Stimulated activated CD8-positive, alpha-beta memory T cell treated with anti-CD3 and anti-CD28 coated beads, Interleukin-12 subunit alpha, Interleukin-12 subunit beta, amount 100 ng/mL, for 24 hours (primary cell): ENCODE results near the gene MEAF6.
"Not testable (repeated sequence)": the region's sequence is repeated elsewhere in the genome, so short reads cannot be mapped to it uniquely, and the experiment has no call there.

ENCODE experiments used
- DNase-seq: peaks from one replicate; pipeline ENCODE4 v3.0.0-alpha.2; 2020; ENCODE audit errors: extremely low read depth

The MEAF6 gene

GRCh38 chr1:37514350-37515184 lies at the start of gene MEAF6:
MEAF6 (minus strand) TSS chr1:37514766; CDS start chr1:37514746, 20 bp downstream.
- DNase-seq, result peak; percentile 57

GRCh38 chr1:37562984-37563383 lies 48.4 kb upstream of the MEAF6 start:
- no peak for DNase-seq

- no peak for DNase-seq
Observed at GRCh38 chr1:37561133-37562132, 46.9 kb upstream of the MEAF6 start.

GRCh38 chr1:37560401-37561132 lies 46.0 kb upstream of the MEAF6 start:
- no peak for DNase-seq

GRCh38 chr1:37559957-37560379 lies 45.4 kb upstream of the MEAF6 start:
- not testable (repeated sequence) for DNase-seq

- DNase-seq, result no peak
Observed at GRCh38 chr1:37559080-37559479, 44.5 kb upstream of the MEAF6 start.

- DNase-seq, result no peak
Observed at GRCh38 chr1:37558411-37558810, 43.8 kb upstream of the MEAF6 start.

GRCh38 chr1:37557402-37557801 lies 42.8 kb upstream of the MEAF6 start:
- no peak for DNase-seq

GRCh38 chr1:37556712-37557196 lies 42.2 kb upstream of the MEAF6 start, which contains the start of gene DNALI1:
DNALI1 (plus strand) TSS chr1:37556940; CDS start chr1:37556995, 55 bp downstream.
- no peak for DNase-seq

- DNase-seq, result peak; percentile 73
Observed at GRCh38 chr1:37553927-37554808, 39.6 kb upstream of the MEAF6 start, which contains the start of gene SNIP1. SNIP1 (minus strand) TSS chr1:37554293; CDS start chr1:37554229, 64 bp downstream.

- DNase-seq, result no peak
Observed at GRCh38 chr1:37553598-37553926, 39.0 kb upstream of the MEAF6 start.

GRCh38 chr1:37549341-37549740 lies 34.8 kb upstream of the MEAF6 start:
- no peak for DNase-seq

- DNase-seq, result no peak
Observed at GRCh38 chr1:37545019-37545418, 30.5 kb upstream of the MEAF6 start.

- DNase-seq, result no peak
Observed at GRCh38 chr1:37544530-37544929, 30.0 kb upstream of the MEAF6 start.

- no peak for DNase-seq
Observed at GRCh38 chr1:37540036-37540785, 25.6 kb upstream of the MEAF6 start.

GRCh38 chr1:37539154-37539553 lies 24.6 kb upstream of the MEAF6 start:
- DNase-seq, result not testable (repeated sequence)

GRCh38 chr1:37537378-37537777 lies 22.8 kb upstream of the MEAF6 start:
- no peak for DNase-seq

GRCh38 chr1:37533317-37534093 lies 18.9 kb upstream of the MEAF6 start:
- DNase-seq, result no peak
